ENCODE results near the gene MCFD2. TPM values are rescaled to one million over a fixed set of nuclear protein-coding genes. Genes with fewer than 3 reads are reported as not detected.

Gene MCFD2
- polyA plus RNA-seq, 1 donor (not counting 4 experiments of a cell fraction or from before 2014, with no cell fraction given) = 132 TPM

DNA sequence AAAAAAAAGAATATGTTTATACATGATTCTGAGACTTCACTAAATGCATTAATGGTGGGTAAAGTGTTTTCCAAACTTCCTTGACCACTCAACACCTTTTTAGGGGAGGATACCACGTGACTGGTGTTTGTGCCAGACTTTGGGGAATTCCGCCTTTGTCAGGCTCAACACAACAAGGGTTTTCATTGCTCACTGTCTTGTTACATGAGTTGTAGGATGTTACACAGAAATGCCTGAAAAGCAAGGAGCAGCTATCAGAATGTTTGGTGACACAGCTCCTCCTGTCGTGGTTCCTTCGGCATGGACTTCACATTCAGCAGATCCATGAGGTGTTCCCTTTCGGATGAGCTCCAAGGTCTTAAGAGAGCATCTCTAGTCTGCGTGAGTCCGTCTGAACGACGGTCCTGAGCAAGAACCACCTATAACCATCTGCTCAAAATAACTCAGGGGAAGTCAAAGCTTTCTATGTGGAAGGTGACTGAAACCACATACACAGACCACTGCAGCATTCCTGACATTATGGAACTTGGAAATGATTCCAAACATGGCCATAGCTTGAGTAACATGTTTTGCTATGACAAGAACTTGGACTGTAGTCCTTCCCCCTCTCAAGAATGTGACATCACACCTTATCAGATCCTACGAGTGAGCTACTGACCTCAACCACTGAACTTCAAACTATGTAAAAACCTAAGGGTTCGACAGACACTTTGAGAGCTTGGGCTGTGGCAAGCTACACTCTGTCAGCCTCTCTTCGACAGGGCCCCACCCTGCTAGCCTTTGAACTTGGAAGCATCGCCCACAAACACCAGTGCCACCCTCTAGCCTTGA, 57.5 kb downstream of the MCFD2 start:
- H3K4me2 ChIP-seq (ENCODE audit: control insufficient read depth, extremely low read depth, insufficient read depth, low read depth, low read length) = no peak overlapping the region
- no peaks in the 10 kb centered on the region for H3K9me1 ChIP-seq (ENCODE audit: control insufficient read depth, extremely low read depth, insufficient read depth, low read length)
- H3K27me3 ChIP-seq (ENCODE audit: control insufficient read depth, extremely low read depth, insufficient read depth, low read length) = no peaks in the 10 kb centered on the region
- no peak overlapping the region for H3K27ac ChIP-seq (ENCODE audit: control insufficient read depth, insufficient read depth, low read length)
- no peak overlapping the region for H3K4me3 ChIP-seq (ENCODE audit: control insufficient read depth in 2 of 3, extremely low read depth in 1 of 3, insufficient read depth in 2 of 3, low read depth in 1 of 3, low read length in 3 of 3)
- no peaks in the 10 kb centered on the region for H4K20me1 ChIP-seq (ENCODE audit: control insufficient read depth, extremely low read depth, insufficient read depth, low read length)
- H3K4me1 ChIP-seq (ENCODE audit: control insufficient read depth, extremely low read depth, insufficient read depth, low read length) = peaks cover 34% of the 10 kb centered on the region
- dilution Hi-C loops (cut with MboI; ENCODE audit: extremely low pct_ligation_motif_present, low sequenced_read_pairs) = no loop called here
- peaks cover 2% of the 10 kb centered on the region for H3K9me3 ChIP-seq (ENCODE audit: control insufficient read depth, low read depth, low read length)
- DNase-seq (ENCODE audit: low read depth, low spot score) (no peak), FAIRE-seq (no peak)
- TF ChIP-seq EZH2 (IDR thresholded peaks at IDR 0.05; ENCODE audit: low read length) = no peak
- TF ChIP-seq, protein P1, sequence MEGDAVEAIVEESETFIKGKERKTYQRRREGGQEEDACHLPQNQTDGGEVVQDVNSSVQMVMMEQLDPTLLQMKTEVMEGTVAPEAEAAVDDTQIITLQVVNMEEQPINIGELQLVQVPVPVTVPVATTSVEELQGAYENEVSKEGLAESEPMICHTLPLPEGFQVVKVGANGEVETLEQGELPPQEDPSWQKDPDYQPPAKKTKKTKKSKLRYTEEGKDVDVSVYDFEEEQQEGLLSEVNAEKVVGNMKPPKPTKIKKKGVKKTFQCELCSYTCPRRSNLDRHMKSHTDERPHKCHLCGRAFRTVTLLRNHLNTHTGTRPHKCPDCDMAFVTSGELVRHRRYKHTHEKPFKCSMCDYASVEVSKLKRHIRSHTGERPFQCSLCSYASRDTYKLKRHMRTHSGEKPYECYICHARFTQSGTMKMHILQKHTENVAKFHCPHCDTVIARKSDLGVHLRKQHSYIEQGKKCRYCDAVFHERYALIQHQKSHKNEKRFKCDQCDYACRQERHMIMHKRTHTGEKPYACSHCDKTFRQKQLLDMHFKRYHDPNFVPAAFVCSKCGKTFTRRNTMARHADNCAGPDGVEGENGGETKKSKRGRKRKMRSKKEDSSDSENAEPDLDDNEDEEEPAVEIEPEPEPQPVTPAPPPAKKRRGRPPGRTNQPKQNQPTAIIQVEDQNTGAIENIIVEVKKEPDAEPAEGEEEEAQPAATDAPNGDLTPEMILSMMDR (optimal IDR thresholded peaks at IDR 0.05 in 1 of 3, IDR thresholded peaks at IDR 0.05 in 1 of 3, conservative IDR thresholded peaks at IDR 0.05 in 1 of 3; ENCODE audit: extremely low read depth in 1 of 3, insufficient read depth in 2 of 3, low read length in 3 of 3) = no peak
- no peak overlapping the region for H3K9ac ChIP-seq (ENCODE audit: control insufficient read depth, extremely low read depth, insufficient read depth, low read length)
- H2AFZ ChIP-seq (ENCODE audit: control insufficient read depth, low read length) = no peak overlapping the region
- H3K79me2 ChIP-seq (ENCODE audit: control insufficient read depth, insufficient read depth, low read length) = no peaks in the 10 kb centered on the region
- no peaks in the 10 kb centered on the region for H3K36me3 ChIP-seq (ENCODE audit: control insufficient read depth in 2 of 2, extremely low read depth in 1 of 2, insufficient read depth in 2 of 2, low read length in 2 of 2)

DNA sequence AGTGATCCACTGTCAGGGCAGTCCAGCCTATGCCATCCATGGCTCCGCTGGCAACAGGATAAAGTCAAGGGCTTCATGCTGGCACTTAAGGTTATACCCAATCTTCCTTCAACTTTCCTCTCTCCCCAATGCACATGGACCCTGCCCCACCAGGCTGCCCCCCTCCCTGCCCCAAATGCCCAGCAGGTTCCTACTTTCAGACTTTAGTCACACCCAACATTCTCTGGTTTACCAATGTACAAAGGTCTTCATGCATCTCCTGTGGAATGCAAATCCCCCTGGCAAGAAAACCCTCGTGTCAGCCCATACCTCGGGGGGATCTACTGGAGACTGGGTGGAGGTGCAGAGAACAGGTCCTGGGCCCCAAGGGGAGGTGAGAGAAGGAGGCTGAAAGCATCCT, 59.3 kb downstream of the MCFD2 start:
- no peak for FAIRE-seq
- H3K27ac ChIP-seq (ENCODE audit: control insufficient read depth, insufficient read depth, low read length) = peak overlapping the region; percentile 95
- TF ChIP-seq, protein P1 (optimal IDR thresholded peaks at IDR 0.05 in 1 of 3, IDR thresholded peaks at IDR 0.05 in 1 of 3, conservative IDR thresholded peaks at IDR 0.05 in 1 of 3; ENCODE audit: extremely low read depth in 1 of 3, insufficient read depth in 2 of 3, low read length in 3 of 3) = no peak
- TF ChIP-seq EZH2 (IDR thresholded peaks at IDR 0.05; ENCODE audit: low read length) = no peak
- peak overlapping the region; percentile 94 for H3K4me2 ChIP-seq (ENCODE audit: control insufficient read depth, extremely low read depth, insufficient read depth, low read depth, low read length)
- peaks cover 34% of the 10 kb centered on the region for H3K4me1 ChIP-seq (ENCODE audit: control insufficient read depth, extremely low read depth, insufficient read depth, low read length)
- no peaks in the 10 kb centered on the region for H3K36me3 ChIP-seq (ENCODE audit: control insufficient read depth in 2 of 2, extremely low read depth in 1 of 2, insufficient read depth in 2 of 2, low read length in 2 of 2)
- DNase-seq (ENCODE audit: low read depth, low spot score) = no peak
- H3K27me3 ChIP-seq (ENCODE audit: control insufficient read depth, extremely low read depth, insufficient read depth, low read length) = no peaks in the 10 kb centered on the region
- H3K4me3 ChIP-seq (ENCODE audit: control insufficient read depth in 2 of 3, extremely low read depth in 1 of 3, insufficient read depth in 2 of 3, low read depth in 1 of 3, low read length in 3 of 3) = no peak overlapping the region
- H3K9ac ChIP-seq (ENCODE audit: control insufficient read depth, extremely low read depth, insufficient read depth, low read length) = peak overlapping the region; percentile 31
- H4K20me1 ChIP-seq (ENCODE audit: control insufficient read depth, extremely low read depth, insufficient read depth, low read length) = no peaks in the 10 kb centered on the region
- peaks cover 2% of the 10 kb centered on the region for H3K9me3 ChIP-seq (ENCODE audit: control insufficient read depth, low read depth, low read length)
- no peaks in the 10 kb centered on the region for H3K9me1 ChIP-seq (ENCODE audit: control insufficient read depth, extremely low read depth, insufficient read depth, low read length)
- dilution Hi-C loops (cut with MboI; ENCODE audit: extremely low pct_ligation_motif_present, low sequenced_read_pairs) = no loop called here
- H3K79me2 ChIP-seq (ENCODE audit: control insufficient read depth, insufficient read depth, low read length) = no peaks in the 10 kb centered on the region
- H2AFZ ChIP-seq (ENCODE audit: control insufficient read depth, low read length) = no peak overlapping the region
